ENCODE data around the gene MAGEB1. TPM values are rescaled to one million over a fixed set of nuclear protein-coding genes. Genes with fewer than 3 reads are reported as not detected.

Gene MAGEB1, protein sequence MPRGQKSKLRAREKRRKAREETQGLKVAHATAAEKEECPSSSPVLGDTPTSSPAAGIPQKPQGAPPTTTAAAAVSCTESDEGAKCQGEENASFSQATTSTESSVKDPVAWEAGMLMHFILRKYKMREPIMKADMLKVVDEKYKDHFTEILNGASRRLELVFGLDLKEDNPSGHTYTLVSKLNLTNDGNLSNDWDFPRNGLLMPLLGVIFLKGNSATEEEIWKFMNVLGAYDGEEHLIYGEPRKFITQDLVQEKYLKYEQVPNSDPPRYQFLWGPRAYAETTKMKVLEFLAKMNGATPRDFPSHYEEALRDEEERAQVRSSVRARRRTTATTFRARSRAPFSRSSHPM
- not detected for total RNA-seq

DNA sequence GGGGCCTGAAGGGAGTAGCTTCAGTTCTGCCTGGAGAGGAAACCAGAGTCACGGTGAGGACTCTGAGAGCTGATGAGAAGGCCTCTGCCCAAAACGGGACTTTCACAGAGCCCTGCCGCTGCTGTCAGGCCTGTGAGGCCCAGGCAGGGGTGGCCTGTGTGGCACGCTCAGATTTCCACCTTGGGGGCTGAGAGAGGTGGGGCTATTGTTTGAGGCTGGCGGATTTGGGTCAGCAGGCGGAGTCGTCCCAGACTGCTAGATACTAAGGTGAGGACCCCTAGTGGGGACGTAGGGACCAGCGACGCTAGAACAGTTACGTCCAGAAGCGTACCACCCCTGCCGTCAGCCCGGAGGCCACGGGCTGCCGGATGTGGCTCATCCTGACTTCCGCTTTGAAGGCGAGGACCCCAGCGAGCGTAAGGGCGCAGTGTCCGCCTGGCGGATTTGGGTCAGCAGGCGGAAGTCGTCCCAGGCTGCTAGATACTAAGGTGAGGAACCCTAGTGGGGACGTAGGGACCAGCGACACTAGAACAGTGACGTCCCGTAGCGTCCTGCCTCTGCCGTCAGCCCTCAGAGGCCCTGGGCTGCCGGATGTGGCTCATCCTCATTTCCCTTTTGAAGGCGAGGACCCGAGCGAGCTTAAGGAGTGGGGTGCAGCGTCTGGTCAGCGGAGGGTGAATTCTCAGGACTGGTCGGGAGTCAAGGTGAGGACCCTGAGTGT, at the start of gene MAGEB1:
Gene MAGEB1, plus strand, starts transcription at position 378 of the 721 bp plus-strand sequence. CDS start 3,348 bp downstream, outside the sequence.
- Histone ChIP-seq H3K36me3 (no peaks in the 10 kb centered on the region), H3K27ac (no peak within 1 kb of the TSS), H3K27me3 (no peaks in the 10 kb centered on the region), H3K9me3 (no peaks in the 10 kb centered on the region), H3K4me3 (replicated peaks in 1 of 3) (no peak within 1 kb of the TSS), H3K4me1 (no peaks in the 10 kb centered on the region)
- intact Hi-C loops (cut with DNase I), result no loop called here
- TF ChIP-seq POLR2A (IDR thresholded peaks at IDR 0.05), result no peak
- TF ChIP-seq, protein P1, sequence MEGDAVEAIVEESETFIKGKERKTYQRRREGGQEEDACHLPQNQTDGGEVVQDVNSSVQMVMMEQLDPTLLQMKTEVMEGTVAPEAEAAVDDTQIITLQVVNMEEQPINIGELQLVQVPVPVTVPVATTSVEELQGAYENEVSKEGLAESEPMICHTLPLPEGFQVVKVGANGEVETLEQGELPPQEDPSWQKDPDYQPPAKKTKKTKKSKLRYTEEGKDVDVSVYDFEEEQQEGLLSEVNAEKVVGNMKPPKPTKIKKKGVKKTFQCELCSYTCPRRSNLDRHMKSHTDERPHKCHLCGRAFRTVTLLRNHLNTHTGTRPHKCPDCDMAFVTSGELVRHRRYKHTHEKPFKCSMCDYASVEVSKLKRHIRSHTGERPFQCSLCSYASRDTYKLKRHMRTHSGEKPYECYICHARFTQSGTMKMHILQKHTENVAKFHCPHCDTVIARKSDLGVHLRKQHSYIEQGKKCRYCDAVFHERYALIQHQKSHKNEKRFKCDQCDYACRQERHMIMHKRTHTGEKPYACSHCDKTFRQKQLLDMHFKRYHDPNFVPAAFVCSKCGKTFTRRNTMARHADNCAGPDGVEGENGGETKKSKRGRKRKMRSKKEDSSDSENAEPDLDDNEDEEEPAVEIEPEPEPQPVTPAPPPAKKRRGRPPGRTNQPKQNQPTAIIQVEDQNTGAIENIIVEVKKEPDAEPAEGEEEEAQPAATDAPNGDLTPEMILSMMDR (IDR thresholded peaks at IDR 0.05), result no peak
- no peak for DNase-seq
- WGBS, 2 donors, result 89% methylated on average over 23 to 37 of the region's 38 CpGs

DNA sequence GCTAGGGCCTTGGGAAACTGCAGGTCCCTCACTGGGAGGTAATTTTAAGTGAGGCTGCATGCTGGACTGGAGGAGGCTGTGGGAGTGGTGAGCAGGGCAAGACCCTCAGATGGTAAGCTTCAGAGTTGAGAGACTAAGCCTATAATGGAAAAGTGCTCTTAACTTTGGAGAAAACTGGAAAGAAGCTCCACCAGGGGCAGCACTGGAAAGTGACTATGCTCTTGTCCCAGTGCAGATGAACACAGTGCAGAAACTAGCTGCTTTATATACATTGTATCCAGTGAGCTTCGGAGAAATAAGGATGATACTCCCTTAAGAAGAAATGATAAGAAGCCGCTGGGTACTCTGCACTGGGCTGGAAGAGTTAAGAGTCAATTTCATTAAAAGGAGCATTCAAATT, 34.8 kb upstream of the MAGEB1 start:
- 88 to 96% methylated on average over 2 of the region's 2 CpGs for WGBS, 2 donors
- H3K27ac ChIP-seq, result no peak overlapping the region
- no peaks in the 10 kb centered on the region for H3K9me3 ChIP-seq
- H3K27me3 ChIP-seq, result no peaks in the 10 kb centered on the region
- no peaks in the 10 kb centered on the region for H3K36me3 ChIP-seq
- intact Hi-C loops (cut with DNase I), result no loop called here
- H3K4me3 ChIP-seq (replicated peaks in 1 of 3), result no peak overlapping the region
- no peak for DNase-seq
- H3K4me1 ChIP-seq, result no peaks in the 10 kb centered on the region
- TF ChIP-seq, protein P1 (IDR thresholded peaks at IDR 0.05), result no peak
- no peak for TF ChIP-seq POLR2A (IDR thresholded peaks at IDR 0.05)

DNA sequence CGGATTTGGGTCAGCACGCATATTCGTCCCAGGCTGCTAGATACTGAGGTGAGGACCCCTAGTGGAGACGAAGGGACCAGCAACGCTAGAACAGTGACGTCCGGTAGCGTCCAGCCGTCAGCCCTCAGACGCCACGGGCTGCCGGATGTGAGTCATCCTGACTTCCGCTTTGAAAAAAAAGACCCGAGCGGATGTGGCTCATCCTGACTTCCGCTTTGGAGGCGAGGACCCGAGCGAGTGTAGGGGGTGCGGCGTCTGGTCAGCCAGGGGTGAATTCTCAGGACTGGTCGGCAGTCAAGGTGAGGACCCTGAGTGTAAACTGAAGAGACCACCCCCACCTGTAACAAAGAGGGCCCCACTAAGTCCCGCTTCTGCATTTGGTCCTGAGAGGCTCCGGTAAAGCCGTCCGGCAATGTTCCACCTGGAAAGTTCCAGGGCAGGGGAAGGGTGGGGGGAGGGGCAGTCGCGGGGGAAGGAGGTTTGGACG, 31.5 kb upstream of the MAGEB1 start, which contains the start of gene MAGEB2:
Gene MAGEB2, plus strand, starts transcription at position 207 of the 487 bp plus-strand sequence. CDS start 3,018 bp downstream, outside the sequence.
- no peak for DNase-seq
- WGBS, 2 donors, result 92 to 98% methylated on average over 18 to 20 of the region's 29 CpGs
- intact Hi-C loops (cut with DNase I), result no loop called here

DNA sequence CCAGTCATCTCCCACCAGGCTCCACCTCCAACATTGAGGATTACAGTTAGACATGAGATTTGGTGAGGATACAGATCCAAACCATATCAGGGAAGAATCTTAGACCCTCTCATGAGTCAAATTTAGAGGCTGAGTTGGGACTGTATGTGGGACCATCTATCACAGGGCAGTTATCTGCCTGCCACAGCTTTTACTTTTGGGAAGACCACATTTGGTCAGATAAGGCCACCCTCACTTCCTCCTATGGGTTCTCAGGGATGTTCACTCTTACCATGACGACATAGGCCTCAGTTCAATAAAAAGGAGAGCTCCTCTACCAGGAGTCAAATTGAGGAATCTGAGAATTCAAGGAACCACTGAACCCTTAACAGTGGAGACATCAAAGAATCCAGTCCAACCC, 29.5 kb upstream of the MAGEB1 start:
- intact Hi-C loops (cut with DNase I), result no loop called here
- H3K36me3 ChIP-seq, result no peaks in the 10 kb centered on the region

More for the DNA sequence above, 31.5 kb upstream of the MAGEB1 start, which contains the start of gene MAGEB2:
- Histone ChIP-seq H3K36me3 (no peaks in the 10 kb centered on the region), H3K27ac (no peak within 1 kb of the TSS), H3K4me3 (replicated peaks in 1 of 3) (no peak within 1 kb of the TSS), H3K27me3 (no peaks in the 10 kb centered on the region), H3K4me1 (no peaks in the 10 kb centered on the region), H3K9me3 (no peaks in the 10 kb centered on the region)
- TF ChIP-seq POLR2A (IDR thresholded peaks at IDR 0.05), result no peak
- TF ChIP-seq, protein P1 (IDR thresholded peaks at IDR 0.05), result no peak

More for the DNA sequence above, 29.5 kb upstream of the MAGEB1 start:
- Histone ChIP-seq H3K27ac (no peak overlapping the region), H3K4me3 (replicated peaks in 1 of 3) (no peak overlapping the region), H3K4me1 (no peaks in the 10 kb centered on the region), H3K9me3 (no peaks in the 10 kb centered on the region), H3K27me3 (no peaks in the 10 kb centered on the region)
- TF ChIP-seq POLR2A (IDR thresholded peaks at IDR 0.05), result no peak
- TF ChIP-seq, protein P1 (IDR thresholded peaks at IDR 0.05), result no peak
- DNase-seq, result no peak
- WGBS, 2 donors, result 83 to 85% methylated on average over 1 of the region's 1 CpG
